ENCODE measurements around the gene KLF16. TPM values are rescaled to one million over a fixed set of nuclear protein-coding genes. Genes with fewer than 3 reads are reported as not detected.
A peak's percentile ranks its signal among the peaks of the same experiment; 100 is the strongest.

KLF16 gene
- total RNA-seq, 3 donors from 2014 or later: 2.9 to 4.6 (median 4.1) TPM

- no peak for DNase-seq (ENCODE audit: low spot score in 2 of 2)
Measured at GRCh38 chr19:1858412-1859081, 4.8 kb downstream of the KLF16 start.

GRCh38 chr19:1857648-1858326, 5.6 kb downstream of the KLF16 start:
- Histone ChIP-seq H3K9me3 (no peaks in the 10 kb centered on the region), H3K4me1 (peaks cover 26 to 46% of the 10 kb centered on the region in 2 donors), H3K27ac (peak overlapping the region; percentile 93 to 95), H3K27me3 (no peaks in the 10 kb centered on the region), H3K36me3 (no peaks in the 10 kb centered on the region), H3K4me3 (peak overlapping the region; percentile 44 to 78 (median 56))
- intact Hi-C loops (cut with DNase I; ENCODE audit: low total_unique reads): loop anchor here (5.0 kb wide), 1 partner anchor 1505 kb away; no protein-coding TSS in a partner anchor
- DNase-seq (ENCODE audit: low spot score in 2 of 2): no peak
- TF ChIP-seq POLR2A (IDR thresholded peaks at IDR 0.05): no peak

More at GRCh38 chr19:1858412-1859081, 4.8 kb downstream of the KLF16 start:
- H3K4me3 ChIP-seq: no peak overlapping the region
- H3K9me3 ChIP-seq: no peaks in the 10 kb centered on the region
- H3K36me3 ChIP-seq: no peaks in the 10 kb centered on the region
- TF ChIP-seq CTCF (IDR thresholded peaks at IDR 0.05): no peak
- TF ChIP-seq POLR2A (IDR thresholded peaks at IDR 0.05): no peak
- TF ChIP-seq POLR2AphosphoS5 (IDR thresholded peaks at IDR 0.05): no peak
- no peaks in the 10 kb centered on the region for H3K27me3 ChIP-seq
- H3K4me1 ChIP-seq: peaks cover 26 to 42% of the 10 kb centered on the region in 2 donors
- peak overlapping the region; percentile 93 to 95 for H3K27ac ChIP-seq
- intact Hi-C loops (cut with DNase I; ENCODE audit: low total_unique reads): loop anchor here (5.0 kb wide), 1 partner anchor 1504 kb away; no protein-coding TSS in a partner anchor

GRCh38 chr19:1856698-1857603, 6.4 kb downstream of the KLF16 start:
- Histone ChIP-seq H3K27me3 (no peaks in the 10 kb centered on the region), H3K36me3 (no peaks in the 10 kb centered on the region), H3K9me3 (no peaks in the 10 kb centered on the region), H3K27ac (peak overlapping the region; percentile 93 to 95), H3K4me3 (peak overlapping the region; percentile 44 to 78 (median 56)), H3K4me1 (peaks cover 26 to 46% of the 10 kb centered on the region in 2 donors)
- peak; percentile 78 to 90 for DNase-seq (ENCODE audit: low spot score in 2 of 2)
- intact Hi-C loops (cut with DNase I; ENCODE audit: low total_unique reads): loop anchor here (5.0 kb wide), 1 partner anchor 1505 kb away; no protein-coding TSS in a partner anchor
- TF ChIP-seq POLR2A (IDR thresholded peaks at IDR 0.05): no peak
- TF ChIP-seq POLR2AphosphoS5 (IDR thresholded peaks at IDR 0.05): peak in 1 of 3 donors; percentile 16

GRCh38 chr19:1856345-1856697, 7.1 kb downstream of the KLF16 start:
- TF ChIP-seq POLR2A (IDR thresholded peaks at IDR 0.05) (no peak), CTCF (IDR thresholded peaks at IDR 0.05) (no peak), POLR2AphosphoS5 (IDR thresholded peaks at IDR 0.05) (no peak)
- H3K27ac ChIP-seq: peak overlapping the region; percentile 93 to 95
- intact Hi-C loops (cut with DNase I; ENCODE audit: low total_unique reads): loop anchor here (5.0 kb wide), 1 partner anchor 1506 kb away; no protein-coding TSS in a partner anchor
- no peaks in the 10 kb centered on the region for H3K9me3 ChIP-seq
- H3K4me1 ChIP-seq: peaks cover 23 to 42% of the 10 kb centered on the region in 2 donors
- H3K4me3 ChIP-seq: peak overlapping the region; percentile 44 to 78 (median 56)
- DNase-seq (ENCODE audit: low spot score in 2 of 2): no peak
- H3K36me3 ChIP-seq: no peaks in the 10 kb centered on the region
- H3K27me3 ChIP-seq: no peaks in the 10 kb centered on the region

GRCh38 chr19:1855828-1856255, 7.5 kb downstream of the KLF16 start:
- no peak for TF ChIP-seq POLR2A (IDR thresholded peaks at IDR 0.05)
- no peak for TF ChIP-seq POLR2AphosphoS5 (IDR thresholded peaks at IDR 0.05)
- no peak for TF ChIP-seq CTCF (IDR thresholded peaks at IDR 0.05)
- no peaks in the 10 kb centered on the region for H3K27me3 ChIP-seq
- H3K9me3 ChIP-seq: no peaks in the 10 kb centered on the region
- no peaks in the 10 kb centered on the region for H3K36me3 ChIP-seq
- peak overlapping the region; percentile 93 to 95 for H3K27ac ChIP-seq
- H3K4me3 ChIP-seq: peak overlapping the region; percentile 44 to 78 (median 56)
- DNase-seq (ENCODE audit: low spot score in 2 of 2): no peak
- peaks cover 20 to 37% of the 10 kb centered on the region in 2 donors for H3K4me1 ChIP-seq
- intact Hi-C loops (cut with DNase I; ENCODE audit: low total_unique reads): loop anchor here (5.0 kb wide), 1 partner anchor 1506 kb away; no protein-coding TSS in a partner anchor
